SK-N-SH (cell line): ENCODE measurements around the gene ZCCHC7. TPM values are rescaled to one million over a fixed set of nuclear protein-coding genes. Genes with fewer than 3 reads are reported as not detected.

Source experiments
- CTCF ChIA-PET: fragments of 300-600, 350-600 bp; formaldehyde crosslinking; extraction: SDS; loops from one replicate; lab custom pipeline; 2021; lab: Yijun Ruan, JAX
- POLR2A ChIA-PET: fragments of 350-600 bp; sonication (Branson Sonifier 250); formaldehyde crosslinking; extraction: SDS; loops from one replicate; lab custom pipeline; 2020; ENCODE audit warnings: antibody characterized with exemption, inconsistent platforms; lab: Yijun Ruan, JAX
- DNase-seq: peaks from one replicate; pipeline ENCODE4 v3.0.0; 2012
- H2AFZ ChIP-seq: fragments of 200-600 bp; sonication (generic); 2 replicates; pipeline ENCODE4 v1.8.1; 2016; ENCODE audit warnings: antibody characterized with exemption, mild to moderate bottlenecking, low read depth
- H3F3A ChIP-seq: fragments of 200-600 bp; sonication (generic); replicated peaks from 2 replicates; pipeline ENCODE3; 2016; ENCODE audit warnings: antibody characterized with exemption, mild to moderate bottlenecking; ENCODE audit not compliant: insufficient read depth
- H3K27ac ChIP-seq, 2 experiments: fragments of 200-500 bp in 1 of 2; fragments of 200-600 bp in 1 of 2; sonication (Bioruptor generic) in 1 of 2; sonication (generic), shearing (Covaris generic) in 1 of 2; 2 replicates each; pipeline versions ENCODE4 v1.5.1 to v1.6.1; 2014 to 2016; ENCODE audit warnings: low read depth in 2 of 2, inconsistent platforms in 1 of 2, low read length in 1 of 2, mild to moderate bottlenecking in 1 of 2, mixed read lengths in 1 of 2
- H3K27me3 ChIP-seq: fragments of 200-600 bp; sonication (generic), shearing (Covaris generic); 2 replicates; pipeline ENCODE4 v1.6.1; 2016; ENCODE audit warnings: mixed run types; ENCODE audit not compliant: insufficient read depth
- H3K36me3 ChIP-seq, 2 experiments: fragments of 200-500 bp in 1 of 2; fragments of 200-600 bp in 1 of 2; sonication (Bioruptor generic) in 1 of 2; sonication (generic) in 1 of 2; replicated peaks in 1 of 2; 2 replicates each; pipeline versions ENCODE3 to v1.5.1; 2014 to 2016; ENCODE audit warnings: low read length in 1 of 2, mild to moderate bottlenecking in 1 of 2; ENCODE audit not compliant: insufficient read depth in 2 of 2, control insufficient read depth in 1 of 2
- H3K4me1 ChIP-seq, 2 experiments: fragments of 200-500 bp in 1 of 2; fragments of 200-600 bp in 1 of 2; sonication (Bioruptor generic) in 1 of 2; sonication (generic), shearing (Covaris generic) in 1 of 2; 2 replicates each; pipeline versions ENCODE4 v1.5.1 to v1.6.1; 2014 to 2016; ENCODE audit warnings: low read depth in 1 of 2, low read length in 1 of 2, mixed run types in 1 of 2; ENCODE audit not compliant: insufficient read depth in 2 of 2, control insufficient read depth in 1 of 2
- H3K4me2 ChIP-seq: fragments of 200-600 bp; sonication (generic), shearing (Covaris generic); 2 replicates; pipeline ENCODE4 v1.6.1; 2017; ENCODE audit warnings: mixed run types
- H3K4me3 ChIP-seq, 2 experiments: fragments of 200-500 bp in 1 of 2; fragments of 200-600 bp in 1 of 2; sonication (Bioruptor generic) in 1 of 2; sonication (generic), shearing (Covaris generic) in 1 of 2; 2 replicates each; pipeline versions ENCODE4 v1.5.1 to v1.8.1; 2014 to 2016; ENCODE audit warnings: low read depth in 2 of 2, inconsistent platforms in 1 of 2, low read length in 1 of 2, mild to moderate bottlenecking in 1 of 2, mixed read lengths in 1 of 2, moderate library complexity in 1 of 2
- H3K79me2 ChIP-seq: fragments of 200-600 bp; sonication (generic); 2 replicates; pipeline ENCODE4 v1.8.1; 2017; ENCODE audit warnings: mild to moderate bottlenecking; ENCODE audit not compliant: insufficient read depth
- H3K9ac ChIP-seq: fragments of 200-600 bp; sonication (generic); 2 replicates; pipeline ENCODE4 v1.6.1; 2017; ENCODE audit warnings: mixed run types
- H3K9me2 ChIP-seq: fragments of 200-600 bp; sonication (generic); 2 replicates; pipeline ENCODE4 v1.6.1; 2017; ENCODE audit warnings: mixed run types
- H3K9me3 ChIP-seq: fragments of 200-600 bp; sonication (generic); 2 replicates; pipeline ENCODE4 v1.6.1; 2017; ENCODE audit warnings: mixed run types, mild to moderate bottlenecking, moderate library complexity
- H4K20me1 ChIP-seq: fragments of 200-600 bp; sonication (generic); 2 replicates; pipeline ENCODE4 v1.6.1; 2017; ENCODE audit warnings: mild to moderate bottlenecking, mixed run types; ENCODE audit not compliant: insufficient read depth
- EP300 ChIP-seq, 2 experiments: IDR thresholded peaks; 2 replicates each; pipeline versions ENCODE4 v1.4.0 to v1.6.1; 2012; ENCODE audit warnings: borderline replicate concordance in 1 of 2, low read depth in 1 of 2, low read length in 1 of 2
- EZH2phosphoT487 ChIP-seq: fragments of 200-600 bp; sonication (generic); IDR thresholded peaks from 2 replicates; pipeline ENCODE4 v1.6.1; 2017; ENCODE audit warnings: low read depth, mixed run types, mild to moderate bottlenecking, antibody characterized with exemption, moderate library complexity, borderline replicate concordance
- FOSL2 ChIP-seq: IDR thresholded peaks from 2 replicates; pipeline ENCODE4 v1.4.0; 2012; ENCODE audit warnings: low read depth, mild to moderate bottlenecking, moderate library complexity, borderline replicate concordance
- GABPA ChIP-seq: IDR thresholded peaks from 2 replicates; pipeline ENCODE4 v1.4.0; 2012; ENCODE audit warnings: low read depth, mild to moderate bottlenecking
- JUND ChIP-seq: IDR thresholded peaks from 2 replicates; pipeline ENCODE4 v1.4.0; 2012
- MEF2A ChIP-seq: IDR thresholded peaks from 2 replicates; pipeline ENCODE4 v1.4.0; 2012; ENCODE audit warnings: low read depth, borderline replicate concordance
- NRF1 ChIP-seq: IDR thresholded peaks from 2 replicates; pipeline ENCODE4 v1.6.1; 2012; ENCODE audit warnings: low read depth, mild to moderate bottlenecking, low read length
- RCOR1 ChIP-seq: fragments of 150-350 bp; IDR thresholded peaks from 2 replicates; pipeline ENCODE4 v1.6.1; 2017; ENCODE audit warnings: antibody characterized with exemption, low read length
- SMC3 ChIP-seq: IDR thresholded peaks from 2 replicates; pipeline ENCODE4 v1.6.1; 2012; ENCODE audit warnings: low read depth, low read length, improper control_type of control experiment
- WGBS: methylation state at CpG from one replicate; pipeline ENCODE4 v1.1.6; 2017; ENCODE audit warnings: low lambda C conversion rate; 5-methylcytosine and 5-hydroxymethylcytosine counted together
- polyA plus RNA-seq, 3 experiments: library from polyadenylated mRNA; depleted of rRNA; stranded (reverse); fragments of >200 nt; gene quantifications; 2 replicates each; pipeline ENCODE4 v1.2.3, GENCODE V29; 2012
- TF ChIP-seq, protein P1 (sequence below): fragments of 150-350 bp; IDR thresholded peaks from 2 replicates; pipeline ENCODE4 v1.6.1; 2017; ENCODE audit warnings: antibody characterized with exemption, low read length, low read depth, borderline replicate concordance
- TF ChIP-seq, protein P2 (sequence below): IDR thresholded peaks from 2 replicates; pipeline ENCODE4 v1.6.1; 2012; ENCODE audit warnings: mild to moderate bottlenecking, low read depth, low read length, moderate library complexity
- TF ChIP-seq, protein P3 (sequence below): IDR thresholded peaks from 2 replicates; pipeline ENCODE4 v1.4.0; 2012; ENCODE audit warnings: low read depth, borderline replicate concordance
- TF ChIP-seq, protein P4 (sequence below): IDR thresholded peaks from 2 replicates; pipeline ENCODE4; 2012

The ZCCHC7 gene
- polyA plus RNA-seq, 1 of the 3 experiments (the other 2 are of a cell fraction), result 12.6 TPM

DNA sequence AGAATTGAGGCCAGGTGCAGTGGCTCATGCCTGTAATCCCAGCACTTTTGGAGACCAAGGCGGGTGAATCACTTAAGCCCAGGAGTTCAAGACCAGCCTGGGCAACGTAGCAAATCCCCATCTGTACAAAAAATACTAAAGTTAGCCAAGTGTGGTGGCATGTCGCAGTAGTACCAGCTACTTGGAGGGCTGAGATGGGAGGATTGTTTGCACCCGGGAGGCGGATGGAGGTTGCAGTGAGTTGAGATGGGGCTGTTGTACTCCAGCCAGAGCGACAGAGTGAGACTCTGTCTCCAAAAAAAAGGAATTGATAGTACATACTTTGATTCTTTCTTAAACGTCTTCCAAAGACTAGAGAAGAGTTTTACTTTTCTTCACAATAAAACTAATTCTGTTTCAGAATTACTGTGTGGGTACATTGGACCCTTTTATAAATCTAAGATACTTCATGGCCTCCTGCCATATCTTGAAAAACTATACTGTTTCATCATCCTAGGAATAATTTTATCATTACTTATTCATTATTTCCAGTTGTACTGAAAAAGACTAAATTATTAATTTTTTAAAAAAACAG, 170.1 kb downstream of the ZCCHC7 start:
- H3K27ac ChIP-seq, result peak overlapping the region in 1 of 2 experiments; percentile 98; a peak in 2 of 4 replicates
- H2AFZ ChIP-seq, result no peak overlapping the region
- no peak for TF ChIP-seq NRF1
- TF ChIP-seq, protein P1, sequence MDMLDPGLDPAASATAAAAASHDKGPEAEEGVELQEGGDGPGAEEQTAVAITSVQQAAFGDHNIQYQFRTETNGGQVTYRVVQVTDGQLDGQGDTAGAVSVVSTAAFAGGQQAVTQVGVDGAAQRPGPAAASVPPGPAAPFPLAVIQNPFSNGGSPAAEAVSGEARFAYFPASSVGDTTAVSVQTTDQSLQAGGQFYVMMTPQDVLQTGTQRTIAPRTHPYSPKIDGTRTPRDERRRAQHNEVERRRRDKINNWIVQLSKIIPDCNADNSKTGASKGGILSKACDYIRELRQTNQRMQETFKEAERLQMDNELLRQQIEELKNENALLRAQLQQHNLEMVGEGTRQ, result no peak
- no peak for TF ChIP-seq EP300 (IDR thresholded peaks at IDR 0.05; ENCODE audit: borderline replicate concordance in 1 of 2, low read depth in 1 of 2, low read length in 1 of 2)
- TF ChIP-seq, protein P2, sequence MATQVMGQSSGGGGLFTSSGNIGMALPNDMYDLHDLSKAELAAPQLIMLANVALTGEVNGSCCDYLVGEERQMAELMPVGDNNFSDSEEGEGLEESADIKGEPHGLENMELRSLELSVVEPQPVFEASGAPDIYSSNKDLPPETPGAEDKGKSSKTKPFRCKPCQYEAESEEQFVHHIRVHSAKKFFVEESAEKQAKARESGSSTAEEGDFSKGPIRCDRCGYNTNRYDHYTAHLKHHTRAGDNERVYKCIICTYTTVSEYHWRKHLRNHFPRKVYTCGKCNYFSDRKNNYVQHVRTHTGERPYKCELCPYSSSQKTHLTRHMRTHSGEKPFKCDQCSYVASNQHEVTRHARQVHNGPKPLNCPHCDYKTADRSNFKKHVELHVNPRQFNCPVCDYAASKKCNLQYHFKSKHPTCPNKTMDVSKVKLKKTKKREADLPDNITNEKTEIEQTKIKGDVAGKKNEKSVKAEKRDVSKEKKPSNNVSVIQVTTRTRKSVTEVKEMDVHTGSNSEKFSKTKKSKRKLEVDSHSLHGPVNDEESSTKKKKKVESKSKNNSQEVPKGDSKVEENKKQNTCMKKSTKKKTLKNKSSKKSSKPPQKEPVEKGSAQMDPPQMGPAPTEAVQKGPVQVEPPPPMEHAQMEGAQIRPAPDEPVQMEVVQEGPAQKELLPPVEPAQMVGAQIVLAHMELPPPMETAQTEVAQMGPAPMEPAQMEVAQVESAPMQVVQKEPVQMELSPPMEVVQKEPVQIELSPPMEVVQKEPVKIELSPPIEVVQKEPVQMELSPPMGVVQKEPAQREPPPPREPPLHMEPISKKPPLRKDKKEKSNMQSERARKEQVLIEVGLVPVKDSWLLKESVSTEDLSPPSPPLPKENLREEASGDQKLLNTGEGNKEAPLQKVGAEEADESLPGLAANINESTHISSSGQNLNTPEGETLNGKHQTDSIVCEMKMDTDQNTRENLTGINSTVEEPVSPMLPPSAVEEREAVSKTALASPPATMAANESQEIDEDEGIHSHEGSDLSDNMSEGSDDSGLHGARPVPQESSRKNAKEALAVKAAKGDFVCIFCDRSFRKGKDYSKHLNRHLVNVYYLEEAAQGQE, result no peak
- TF ChIP-seq SMC3, result no peak
- H3K79me2 ChIP-seq, result peaks cover 36% of the 10 kb centered on the region
- peaks cover 0 to 3% of the 10 kb centered on the region in 2 experiments for H3K36me3 ChIP-seq
- peaks cover 5% of the 10 kb centered on the region; the same call in 1 of the 2 replicates for H3K9me3 ChIP-seq
- H3K4me2 ChIP-seq, result peak overlapping the region; percentile 63; the same call in 1 of the 2 replicates
- 83% methylated on average over 7 of the region's 7 CpGs for WGBS
- H3K4me1 ChIP-seq, result peaks cover 6 to 41% of the 10 kb centered on the region in 2 experiments; a peak in 3 of 4 replicates
- peak overlapping the region; percentile 80; the same call in 1 of the 2 replicates for H3K9ac ChIP-seq
- H3K4me3 ChIP-seq, result peak overlapping the region in 1 of 2 experiments; percentile 36; a peak in 1 of 4 replicates
- no peak for DNase-seq
- ChIA-PET POLR2A (no interaction called here), CTCF (no interaction called here)
- no peaks in the 10 kb centered on the region for H4K20me1 ChIP-seq
- H3K9me2 ChIP-seq, result no peaks in the 10 kb centered on the region
- H3K27me3 ChIP-seq, result no peaks in the 10 kb centered on the region
- peaks cover 33% of the 10 kb centered on the region for H3F3A ChIP-seq

DNA sequence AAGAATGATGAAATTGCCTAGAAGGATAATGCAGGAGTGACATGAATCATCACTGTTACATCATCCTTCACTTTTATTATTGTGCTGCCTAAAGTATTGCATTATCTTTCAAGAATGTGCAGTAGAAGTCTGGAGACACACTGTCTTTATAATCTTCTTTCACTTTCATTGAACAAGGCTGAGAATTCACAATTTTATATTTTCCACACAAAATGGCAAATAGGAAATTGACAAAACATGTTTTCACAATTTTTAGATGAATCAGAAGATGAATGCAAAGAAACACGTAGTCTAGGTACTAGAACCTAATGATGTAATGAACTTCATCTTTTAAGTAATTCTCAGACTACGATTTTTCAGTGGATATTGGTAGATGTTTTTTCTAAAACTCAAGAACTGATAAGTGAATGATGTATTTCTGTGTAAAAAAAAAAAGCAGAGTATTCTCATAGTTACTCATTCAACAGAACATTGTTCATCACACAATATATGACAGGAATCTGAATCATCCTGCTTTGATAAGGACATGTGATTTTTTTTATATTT, 170.6 kb downstream of the ZCCHC7 start:
- peaks cover 0 to 3% of the 10 kb centered on the region in 2 experiments for H3K36me3 ChIP-seq
- H2AFZ ChIP-seq, result no peak overlapping the region
- H3F3A ChIP-seq, result peaks cover 33% of the 10 kb centered on the region
- peak overlapping the region; percentile 28 to 36; a peak in 2 of 4 replicates for H3K4me3 ChIP-seq
- H3K79me2 ChIP-seq, result peaks cover 33% of the 10 kb centered on the region
- peaks cover 5% of the 10 kb centered on the region; the same call in 1 of the 2 replicates for H3K9me3 ChIP-seq
- no peaks in the 10 kb centered on the region for H3K9me2 ChIP-seq
- H3K4me2 ChIP-seq, result peak overlapping the region; percentile 63
- ChIA-PET POLR2A (no interaction called here), CTCF (no interaction called here)
- peak overlapping the region in 1 of 2 experiments; percentile 98; a peak in 3 of 4 replicates for H3K27ac ChIP-seq
- H3K27me3 ChIP-seq, result no peaks in the 10 kb centered on the region
- WGBS, result 19% methylated on average over 2 of the region's 2 CpGs
- TF ChIP-seq, protein P3, sequence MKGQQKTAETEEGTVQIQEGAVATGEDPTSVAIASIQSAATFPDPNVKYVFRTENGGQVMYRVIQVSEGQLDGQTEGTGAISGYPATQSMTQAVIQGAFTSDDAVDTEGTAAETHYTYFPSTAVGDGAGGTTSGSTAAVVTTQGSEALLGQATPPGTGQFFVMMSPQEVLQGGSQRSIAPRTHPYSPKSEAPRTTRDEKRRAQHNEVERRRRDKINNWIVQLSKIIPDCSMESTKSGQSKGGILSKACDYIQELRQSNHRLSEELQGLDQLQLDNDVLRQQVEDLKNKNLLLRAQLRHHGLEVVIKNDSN, result no peak
- no peak for TF ChIP-seq GABPA
- TF ChIP-seq MEF2A, result 0 out of 2 replicates have a peak, but pooled peaks have one; percentile 17
- peak; percentile 76 for TF ChIP-seq JUND
- no peak for TF ChIP-seq EZH2phosphoT487
- TF ChIP-seq, protein P4, sequence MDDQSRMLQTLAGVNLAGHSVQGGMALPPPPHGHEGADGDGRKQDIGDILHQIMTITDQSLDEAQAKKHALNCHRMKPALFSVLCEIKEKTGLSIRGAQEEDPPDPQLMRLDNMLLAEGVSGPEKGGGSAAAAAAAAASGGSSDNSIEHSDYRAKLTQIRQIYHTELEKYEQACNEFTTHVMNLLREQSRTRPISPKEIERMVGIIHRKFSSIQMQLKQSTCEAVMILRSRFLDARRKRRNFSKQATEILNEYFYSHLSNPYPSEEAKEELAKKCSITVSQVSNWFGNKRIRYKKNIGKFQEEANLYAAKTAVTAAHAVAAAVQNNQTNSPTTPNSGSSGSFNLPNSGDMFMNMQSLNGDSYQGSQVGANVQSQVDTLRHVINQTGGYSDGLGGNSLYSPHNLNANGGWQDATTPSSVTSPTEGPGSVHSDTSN, result peak; percentile 84
- TF ChIP-seq EP300 (IDR thresholded peaks at IDR 0.05; ENCODE audit: borderline replicate concordance in 1 of 2, low read depth in 1 of 2, low read length in 1 of 2), result peak in 1 of 2 experiments; percentile 43; a peak in 1 of 4 replicates
- peak; percentile 85 for TF ChIP-seq FOSL2
- TF ChIP-seq RCOR1, result no peak
- peak overlapping the region; percentile 80 for H3K9ac ChIP-seq
- DNase-seq, result no peak
- peaks cover 6 to 47% of the 10 kb centered on the region in 2 experiments; a peak in 3 of 4 replicates for H3K4me1 ChIP-seq
- H4K20me1 ChIP-seq, result no peaks in the 10 kb centered on the region
